HG02938 (cell line): ENCODE data around the gene PHF2.

Source experiments
- ATAC-seq: cut with Tn5 transposase; IDR thresholded peaks from one replicate; pipeline ENCODE4 v1.9.1; 2021; ENCODE audit warnings: mild to moderate bottlenecking, moderate library complexity; ENCODE audit not compliant: unreplicated experiment

Gene PHF2

GRCh38 chr9:93622691-93623090 is 46.3 kb downstream of the PHF2 start:
- ATAC-seq = no peak

GRCh38 chr9:93623753-93624152 is 47.4 kb downstream of the PHF2 start:
- no peak for ATAC-seq

GRCh38 chr9:93624431-93624834 is 48.0 kb downstream of the PHF2 start:
- no peak for ATAC-seq

GRCh38 chr9:93624977-93625376 is 48.6 kb downstream of the PHF2 start:
- ATAC-seq = no peak

GRCh38 chr9:93629920-93630319 is 53.5 kb downstream of the PHF2 start:
- ATAC-seq = no peak

- ATAC-seq = no peak
Measured at GRCh38 chr9:93630806-93631411, 54.5 kb downstream of the PHF2 start.

- no peak for ATAC-seq
Measured at GRCh38 chr9:93633492-93634221, 57.3 kb downstream of the PHF2 start.

- ATAC-seq = no peak
Measured at GRCh38 chr9:93634311-93635185, 58.2 kb downstream of the PHF2 start.

GRCh38 chr9:93635186-93636107 is 59.1 kb downstream of the PHF2 start:
- ATAC-seq = no peak

- no peak for ATAC-seq
Measured at GRCh38 chr9:93636172-93636661, 59.8 kb downstream of the PHF2 start.

- no peak for ATAC-seq
Measured at GRCh38 chr9:93636667-93637066, 60.3 kb downstream of the PHF2 start.

GRCh38 chr9:93637886-93638285 is 61.5 kb downstream of the PHF2 start:
- no peak for ATAC-seq

GRCh38 chr9:93640027-93640426 is 63.6 kb downstream of the PHF2 start:
- ATAC-seq = no peak

GRCh38 chr9:93642961-93643360 is 66.6 kb downstream of the PHF2 start:
- no peak for ATAC-seq

GRCh38 chr9:93644397-93645088 is 68.2 kb downstream of the PHF2 start:
- ATAC-seq = no peak

- ATAC-seq = no peak
Measured at GRCh38 chr9:93645149-93645889, 68.9 kb downstream of the PHF2 start.

- ATAC-seq = no peak
Measured at GRCh38 chr9:93645921-93646639, 69.7 kb downstream of the PHF2 start.

GRCh38 chr9:93646640-93647178 is 70.3 kb downstream of the PHF2 start:
- ATAC-seq = no peak
